ENCODE measurements around the gene POC1B. TPM values are rescaled to one million over a fixed set of nuclear protein-coding genes. Genes with fewer than 3 reads are reported as not detected.

The POC1B gene
- total and polyA plus RNA-seq, 5 donors = 5.4 to 13.1 (median 8.1) TPM

- DNase-seq (no peak), ATAC-seq (no peak)
- no peak overlapping the region for H3K4me3 ChIP-seq (ENCODE audit: low read length)
- H3K27me3 ChIP-seq (ENCODE audit: control insufficient read depth, insufficient read depth) = no peaks in the 10 kb centered on the region
- no peaks in the 10 kb centered on the region for H3K4me1 ChIP-seq (ENCODE audit: control insufficient read depth, insufficient read depth, low read length)
- no peaks in the 10 kb centered on the region for H3K9me3 ChIP-seq (ENCODE audit: control insufficient read depth, low read length)
- H3K27ac ChIP-seq (ENCODE audit: low read length) = no peak overlapping the region
- intact Hi-C loops (cut with DNase I) = no loop called here
- 96% methylated on average over 3 of the region's 3 CpGs for WGBS
These were observed 49.6 kb downstream of the POC1B start for GRCh38 chr12:89476232-89476631.

GRCh38 chr12:89475203-89475990, 50.5 kb downstream of the POC1B start:
- H3K4me3 ChIP-seq (ENCODE audit: low read length) = no peak overlapping the region
- no peaks in the 10 kb centered on the region for H3K4me1 ChIP-seq (ENCODE audit: control insufficient read depth, insufficient read depth, low read length)
- no peaks in the 10 kb centered on the region for H3K9me3 ChIP-seq (ENCODE audit: control insufficient read depth, low read length)
- intact Hi-C loops (cut with DNase I) = no loop called here
- H3K27me3 ChIP-seq (ENCODE audit: control insufficient read depth, insufficient read depth) = no peaks in the 10 kb centered on the region
- no peak for ATAC-seq
- 79% methylated on average over 6 of the region's 6 CpGs for WGBS
- H3K27ac ChIP-seq (ENCODE audit: low read length) = no peak overlapping the region
- no peak for DNase-seq

- Histone ChIP-seq H3K4me3 (ENCODE audit: low read length) (no peak overlapping the region), H3K4me1 (ENCODE audit: control insufficient read depth, insufficient read depth, low read length) (no peaks in the 10 kb centered on the region), H3K27me3 (ENCODE audit: control insufficient read depth, insufficient read depth) (no peaks in the 10 kb centered on the region), H3K9me3 (ENCODE audit: control insufficient read depth, low read length) (no peaks in the 10 kb centered on the region), H3K27ac (ENCODE audit: low read length) (no peak overlapping the region)
- intact Hi-C loops (cut with DNase I) = loop anchor here in 1 of 4 donors (5.0 kb wide), 1 partner anchor 53 kb away; the partner anchor contains the start of gene POC1B
- 53% methylated on average over 1 of the region's 1 CpG for WGBS
- DNase-seq (no peak), ATAC-seq (no peak)
These were observed 51.2 kb downstream of the POC1B start for GRCh38 chr12:89474615-89475014.

GRCh38 chr12:89472508-89472907, 53.3 kb downstream of the POC1B start:
- 75% methylated on average over 2 of the region's 2 CpGs for WGBS
- Histone ChIP-seq H3K27me3 (ENCODE audit: control insufficient read depth, insufficient read depth) (no peaks in the 10 kb centered on the region), H3K4me3 (ENCODE audit: low read length) (no peak overlapping the region), H3K27ac (ENCODE audit: low read length) (no peak overlapping the region), H3K4me1 (ENCODE audit: control insufficient read depth, insufficient read depth, low read length) (no peaks in the 10 kb centered on the region), H3K9me3 (ENCODE audit: control insufficient read depth, low read length) (no peaks in the 10 kb centered on the region)
- no peak for DNase-seq
- no peak for ATAC-seq
- intact Hi-C loops (cut with DNase I) = loop anchor here in 1 of 4 donors (5.0 kb wide), 1 partner anchor 55 kb away; the partner anchor contains the start of gene POC1B

- Histone ChIP-seq H3K27me3 (ENCODE audit: control insufficient read depth, insufficient read depth) (no peaks in the 10 kb centered on the region), H3K9me3 (ENCODE audit: control insufficient read depth, low read length) (no peaks in the 10 kb centered on the region), H3K4me3 (ENCODE audit: low read length) (no peak overlapping the region), H3K27ac (ENCODE audit: low read length) (no peak overlapping the region), H3K4me1 (ENCODE audit: control insufficient read depth, insufficient read depth, low read length) (no peaks in the 10 kb centered on the region)
- DNase-seq (no peak), ATAC-seq (peak; percentile 83 to 85)
- 62% methylated on average over 3 of the region's 3 CpGs for WGBS
- intact Hi-C loops (cut with DNase I) = loop anchor here in 3 of 4 donors (2.0 to 5.0 kb wide), 2 partner anchors 54 to 56 kb away; partner anchors contain the start of genes GALNT4 (in 2 of the 3) and POC1B (in 1 of the 3)
These were observed 54.9 kb downstream of the POC1B start for GRCh38 chr12:89470741-89471509.

- WGBS = 78% methylated on average over 3 of the region's 3 CpGs
These were observed 56.5 kb downstream of the POC1B start for GRCh38 chr12:89469361-89469760.

GRCh38 chr12:89468648-89469326, 57.1 kb downstream of the POC1B start:
- WGBS = 87% methylated on average over 4 of the region's 4 CpGs
- Histone ChIP-seq H3K27ac (ENCODE audit: low read length) (no peak overlapping the region), H3K4me3 (ENCODE audit: low read length) (no peak overlapping the region), H3K4me1 (ENCODE audit: control insufficient read depth, insufficient read depth, low read length) (no peaks in the 10 kb centered on the region), H3K9me3 (ENCODE audit: control insufficient read depth, low read length) (no peaks in the 10 kb centered on the region), H3K27me3 (ENCODE audit: control insufficient read depth, insufficient read depth) (no peaks in the 10 kb centered on the region)
- no peak for DNase-seq
- no peak for ATAC-seq
- intact Hi-C loops (cut with DNase I) = loop anchor here in 1 of 4 donors (10.0 kb wide), 1 partner anchor 304 kb away; no protein-coding TSS in a partner anchor

More at GRCh38 chr12:89469361-89469760, 56.5 kb downstream of the POC1B start:
- Histone ChIP-seq H3K27me3 (ENCODE audit: control insufficient read depth, insufficient read depth) (no peaks in the 10 kb centered on the region), H3K27ac (ENCODE audit: low read length) (no peak overlapping the region), H3K9me3 (ENCODE audit: control insufficient read depth, low read length) (no peaks in the 10 kb centered on the region), H3K4me3 (ENCODE audit: low read length) (no peak overlapping the region), H3K4me1 (ENCODE audit: control insufficient read depth, insufficient read depth, low read length) (no peaks in the 10 kb centered on the region)
- ATAC-seq (no peak), DNase-seq (no peak)
- intact Hi-C loops (cut with DNase I) = loop anchor here in 1 of 4 donors (10.0 kb wide), 1 partner anchor 305 kb away; no protein-coding TSS in a partner anchor

- no peak for DNase-seq
- H3K4me1 ChIP-seq (ENCODE audit: control insufficient read depth, insufficient read depth, low read length) = no peaks in the 10 kb centered on the region
- no peaks in the 10 kb centered on the region for H3K9me3 ChIP-seq (ENCODE audit: control insufficient read depth, low read length)
- 57% methylated on average over 1 of the region's 1 CpG for WGBS
- H3K27ac ChIP-seq (ENCODE audit: low read length) = no peak overlapping the region
- intact Hi-C loops (cut with DNase I) = loop anchor here in 1 of 4 donors (10.0 kb wide), 1 partner anchor 303 kb away; no protein-coding TSS in a partner anchor
- H3K27me3 ChIP-seq (ENCODE audit: control insufficient read depth, insufficient read depth) = no peaks in the 10 kb centered on the region
- no peak for ATAC-seq
- H3K4me3 ChIP-seq (ENCODE audit: low read length) = no peak overlapping the region
These were observed 57.8 kb downstream of the POC1B start for GRCh38 chr12:89468017-89468416.

- Histone ChIP-seq H3K27me3 (ENCODE audit: control insufficient read depth, insufficient read depth) (no peaks in the 10 kb centered on the region), H3K4me1 (ENCODE audit: control insufficient read depth, insufficient read depth, low read length) (no peaks in the 10 kb centered on the region), H3K9me3 (ENCODE audit: control insufficient read depth, low read length) (no peaks in the 10 kb centered on the region), H3K27ac (ENCODE audit: low read length) (no peak overlapping the region), H3K4me3 (ENCODE audit: low read length) (no peak overlapping the region)
- ATAC-seq (no peak), DNase-seq (no peak)
- intact Hi-C loops (cut with DNase I) = loop anchor here in 3 of 4 donors (2.0 to 10.0 kb wide), 4 partner anchors 300 to 446 kb away; no protein-coding TSS in a partner anchor
- 81% methylated on average over 4 of the region's 4 CpGs for WGBS
These were observed 60.8 kb downstream of the POC1B start for GRCh38 chr12:89464974-89465592.
